Activated gamma-delta T cell treated with anti-CD3 and anti-CD28 coated beads, Interleukin-2, amount 50 U/mL, for 16 hours (primary cell): ENCODE data around the gene SH2D4B.
A peak's percentile ranks its signal among the peaks of the same experiment; 100 is the strongest.
"Not testable (repeated sequence)": the region's sequence is repeated elsewhere in the genome, so short reads cannot be mapped to it uniquely, and the experiment has no call there.

ENCODE experiments used
- DNase-seq: peaks from one replicate; pipeline ENCODE4 v3.0.0-alpha.2; 2020; ENCODE audit warnings: low read depth

The SH2D4B gene

DNA sequence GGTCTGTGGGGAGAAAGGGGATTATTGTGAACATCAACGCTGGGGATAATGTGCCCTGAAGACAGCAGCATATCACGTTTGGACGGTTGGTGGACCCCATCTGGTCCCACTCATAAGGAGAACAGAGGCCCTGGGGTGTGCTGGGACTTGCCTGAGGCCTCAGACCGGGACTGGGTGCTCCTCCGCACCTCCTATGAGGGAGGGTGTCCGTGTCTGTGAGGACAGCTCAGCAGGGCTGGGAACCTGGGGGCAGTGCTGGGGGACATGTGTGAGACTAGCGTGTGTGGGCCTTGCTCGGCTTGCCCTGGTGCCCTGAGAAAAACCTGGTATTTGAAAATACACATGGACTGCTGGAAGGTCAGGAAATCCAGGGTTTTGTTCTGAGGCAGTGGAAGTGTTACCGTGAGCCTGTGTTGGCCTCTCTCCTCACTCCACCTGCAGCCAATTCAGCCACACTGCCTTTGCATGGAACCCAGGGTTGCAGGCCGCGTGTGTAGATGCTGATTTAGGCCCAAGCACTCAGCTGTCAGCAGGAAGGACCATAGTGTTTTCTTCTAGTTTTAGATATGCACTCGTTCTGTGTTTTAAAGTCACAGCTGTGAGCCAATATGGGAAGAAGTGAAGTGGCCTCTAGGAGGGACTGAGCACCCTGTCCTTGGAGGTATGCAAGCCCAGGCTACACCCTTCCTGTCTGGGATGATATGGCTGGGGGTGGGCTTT is 13.4 kb upstream of the SH2D4B start:
- DNase-seq, result no peak

DNA sequence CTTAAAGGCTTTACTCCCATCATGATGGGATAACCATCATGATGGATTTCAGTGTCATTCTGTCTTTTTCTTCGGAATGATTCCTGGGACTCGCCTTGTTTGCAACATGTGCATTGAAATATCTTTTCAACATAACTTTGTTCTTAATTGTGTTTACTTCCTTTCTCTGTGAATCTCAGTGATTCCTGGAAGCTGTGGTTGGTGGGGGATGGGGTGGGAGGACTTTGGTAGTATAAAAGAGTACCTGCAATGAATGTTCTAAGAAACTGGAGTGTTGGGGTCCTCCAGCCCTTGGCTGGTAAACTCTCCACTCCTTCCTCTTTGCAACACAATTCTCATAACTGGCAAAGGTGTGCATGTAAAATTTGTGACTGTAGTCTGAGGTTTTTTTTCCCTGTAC is 11.5 kb upstream of the SH2D4B start:
- DNase-seq, result no peak

DNA sequence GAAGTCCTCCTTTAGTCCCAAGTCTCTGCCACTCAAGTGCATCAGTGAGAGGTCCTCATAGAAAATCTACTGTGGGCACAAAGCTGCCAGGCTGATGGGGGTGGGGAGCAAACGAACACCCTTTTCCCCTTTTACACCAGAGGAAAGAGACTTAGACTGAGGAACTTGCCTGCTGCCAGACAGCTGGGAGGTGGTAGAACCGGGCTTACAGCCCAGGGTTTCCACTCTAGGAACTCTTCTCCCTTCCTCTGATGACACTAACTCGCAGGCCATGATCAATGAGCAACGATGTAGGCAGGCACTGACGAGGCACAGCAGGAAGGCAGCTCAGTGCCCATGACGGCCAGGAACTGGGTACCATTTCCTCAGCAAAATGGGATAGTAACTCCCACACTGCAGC is 11.0 kb upstream of the SH2D4B start:
- DNase-seq, result no peak

DNA sequence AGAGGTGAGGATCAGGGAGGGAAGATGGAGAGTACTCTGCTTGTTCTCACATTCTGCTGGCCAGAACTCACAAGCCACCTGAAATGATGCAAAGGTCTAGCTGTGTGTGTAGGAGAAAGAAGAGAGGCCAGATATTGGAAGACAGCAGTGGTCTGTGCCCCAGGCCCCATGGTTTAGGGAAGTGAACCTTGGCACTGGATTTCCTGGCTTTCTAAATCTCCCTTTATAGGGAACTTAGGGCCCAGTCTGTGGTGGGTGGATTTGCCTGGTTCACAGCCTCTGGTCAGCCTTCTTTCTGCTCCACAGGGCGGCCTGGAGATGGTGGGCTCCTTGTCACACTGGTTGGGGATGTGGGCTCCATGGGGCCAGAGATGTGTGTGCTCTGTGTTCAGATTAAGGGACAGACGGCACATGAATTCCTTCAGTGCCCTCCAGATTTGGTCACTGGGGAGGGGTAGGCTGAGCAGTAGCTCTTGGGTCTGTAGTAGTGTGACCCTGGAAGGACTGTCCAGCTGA is 9.5 kb upstream of the SH2D4B start:
- no peak for DNase-seq

DNA sequence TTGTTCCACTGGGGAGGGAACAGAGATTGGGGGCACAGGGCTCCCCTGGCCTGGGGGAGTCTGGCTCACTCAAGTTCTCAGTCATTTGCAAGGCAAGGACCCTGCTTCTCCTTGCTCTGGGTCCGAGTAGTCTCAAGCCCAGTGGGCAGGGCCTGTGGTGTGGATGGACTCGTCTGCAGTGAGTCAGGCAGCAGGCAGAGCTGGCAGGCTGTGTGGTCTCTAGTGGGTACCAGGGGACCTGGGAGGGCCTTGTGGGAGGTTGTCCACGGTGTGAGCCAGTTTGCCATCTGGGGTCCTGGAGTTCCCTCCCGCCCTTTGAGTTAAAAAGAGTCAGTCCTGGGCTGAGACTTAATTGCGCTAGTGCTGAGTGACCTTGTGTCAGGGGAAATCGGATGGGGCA is 8.8 kb upstream of the SH2D4B start:
- no peak for DNase-seq

DNA sequence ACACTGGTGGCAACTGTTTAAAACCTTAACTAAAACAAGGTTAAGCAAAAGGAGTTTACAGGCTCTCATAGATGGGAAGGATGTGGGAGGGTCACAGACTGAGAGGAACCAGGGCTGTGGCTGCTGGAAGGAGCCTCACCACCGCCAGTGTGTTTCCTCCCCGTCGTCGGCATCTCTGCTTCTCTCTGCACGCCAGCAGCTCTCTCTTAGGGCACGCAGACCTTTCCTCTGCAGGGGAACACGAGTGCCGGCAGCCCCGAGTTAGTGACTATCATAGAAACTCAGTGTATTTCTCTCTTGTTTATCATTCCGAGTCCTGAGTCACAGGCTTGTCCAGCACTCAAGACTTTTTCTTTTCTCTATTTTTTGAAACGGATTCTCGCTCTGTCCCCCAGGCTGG is 8.1 kb upstream of the SH2D4B start:
- DNase-seq, result peak; percentile 22

DNA sequence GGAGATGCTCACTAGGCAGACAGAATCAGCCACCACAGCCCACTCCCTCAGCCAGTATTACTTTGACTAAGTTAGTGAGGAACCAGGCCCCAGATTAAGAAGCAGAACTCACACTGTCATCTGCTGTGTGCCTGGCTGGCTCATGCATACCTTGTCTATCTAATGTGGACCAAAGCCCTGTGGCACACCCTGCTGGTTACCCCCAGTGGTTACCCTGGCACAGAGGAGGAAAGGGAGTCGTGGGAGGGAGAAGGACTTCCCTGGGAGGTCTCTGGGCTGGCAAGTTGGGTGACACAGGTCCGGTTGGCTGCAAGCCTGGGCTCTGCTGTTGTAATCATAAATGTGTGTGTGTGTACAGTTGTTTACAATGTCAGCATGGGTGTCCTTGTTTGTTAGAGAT is 7.5 kb upstream of the SH2D4B start:
- DNase-seq, result no peak

DNA sequence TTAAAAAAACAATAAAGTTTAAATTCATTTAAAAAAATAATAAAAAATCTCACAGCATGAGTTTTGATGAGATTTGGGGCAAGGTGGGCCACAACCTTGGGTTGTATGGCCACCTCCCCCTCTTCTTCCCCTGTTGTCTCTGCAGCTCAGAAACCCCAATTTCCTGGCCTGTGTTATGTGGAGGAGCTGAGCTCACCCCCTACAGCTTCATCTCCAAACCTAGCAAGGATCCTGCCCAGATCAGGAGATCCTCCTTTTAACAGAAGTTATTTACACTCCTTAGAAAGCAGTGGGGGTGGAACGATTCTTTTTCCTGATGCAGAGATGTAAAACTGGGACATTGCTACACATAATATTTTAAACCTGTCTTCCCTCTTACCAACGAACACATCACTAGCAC is 6.9 kb upstream of the SH2D4B start:
- no peak for DNase-seq

DNA sequence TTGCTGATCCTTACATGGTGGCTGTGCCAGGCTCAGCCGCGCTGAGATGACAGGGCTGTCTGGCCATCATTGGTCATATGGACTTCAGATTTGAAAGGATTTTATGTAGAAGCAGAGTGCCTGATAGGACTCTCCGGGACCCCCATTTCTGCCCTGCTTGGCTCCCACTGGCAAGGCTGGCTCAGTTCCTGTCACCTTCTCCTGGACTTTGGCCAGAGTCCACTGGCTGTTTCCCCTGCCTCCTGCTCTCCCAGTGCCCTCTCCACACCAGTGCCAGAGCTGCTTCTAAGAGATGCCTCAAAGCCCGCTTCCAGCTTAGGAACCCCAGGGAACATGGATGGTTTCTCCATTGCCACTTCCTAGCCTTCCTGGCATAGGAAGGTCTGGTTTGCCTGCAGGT is 5.1 kb upstream of the SH2D4B start:
- no peak for DNase-seq

DNA sequence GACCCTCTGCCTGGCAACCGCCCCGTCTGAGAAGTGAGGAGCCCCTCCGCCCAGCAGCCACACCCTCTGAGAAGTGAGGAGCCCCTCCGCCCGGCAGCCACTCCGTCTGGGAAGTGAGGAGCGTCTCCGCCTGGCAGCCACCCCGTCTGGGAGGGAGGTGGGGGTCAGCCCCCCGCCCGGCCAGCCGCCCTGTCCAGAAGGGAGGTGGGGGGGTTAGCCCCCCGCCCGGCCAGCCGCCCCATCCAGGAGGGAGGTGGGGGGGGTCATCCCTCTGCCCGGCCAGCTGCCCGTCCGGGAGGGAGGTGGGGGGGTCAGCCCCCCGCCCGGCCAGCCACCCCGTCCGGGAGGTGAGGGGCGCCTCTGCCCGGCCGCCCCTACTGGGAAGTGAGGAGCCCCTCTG is 3.6 kb upstream of the SH2D4B start:
- DNase-seq, result not testable (repeated sequence)

DNA sequence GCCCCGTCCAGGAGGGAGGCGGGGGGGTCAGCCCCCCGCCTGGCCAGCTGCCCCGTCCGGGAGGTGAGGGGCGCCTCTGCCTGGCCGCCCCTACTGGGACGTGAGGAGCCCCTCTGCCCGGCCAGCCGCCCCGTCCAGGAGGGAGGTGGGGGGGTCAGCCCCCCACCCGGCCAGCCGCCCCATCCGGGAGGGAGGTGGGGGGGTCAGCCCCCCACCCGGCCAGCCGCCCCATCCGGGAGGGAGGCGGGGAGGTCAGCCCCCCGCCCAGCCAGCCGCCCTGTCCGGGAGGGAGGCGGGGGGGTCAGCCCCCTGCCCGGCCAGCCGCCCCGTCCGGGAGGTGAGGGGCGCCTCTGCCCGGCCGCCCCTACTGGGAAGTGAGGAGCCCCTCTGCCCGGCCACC is 3.1 kb upstream of the SH2D4B start:
- not testable (repeated sequence) for DNase-seq

DNA sequence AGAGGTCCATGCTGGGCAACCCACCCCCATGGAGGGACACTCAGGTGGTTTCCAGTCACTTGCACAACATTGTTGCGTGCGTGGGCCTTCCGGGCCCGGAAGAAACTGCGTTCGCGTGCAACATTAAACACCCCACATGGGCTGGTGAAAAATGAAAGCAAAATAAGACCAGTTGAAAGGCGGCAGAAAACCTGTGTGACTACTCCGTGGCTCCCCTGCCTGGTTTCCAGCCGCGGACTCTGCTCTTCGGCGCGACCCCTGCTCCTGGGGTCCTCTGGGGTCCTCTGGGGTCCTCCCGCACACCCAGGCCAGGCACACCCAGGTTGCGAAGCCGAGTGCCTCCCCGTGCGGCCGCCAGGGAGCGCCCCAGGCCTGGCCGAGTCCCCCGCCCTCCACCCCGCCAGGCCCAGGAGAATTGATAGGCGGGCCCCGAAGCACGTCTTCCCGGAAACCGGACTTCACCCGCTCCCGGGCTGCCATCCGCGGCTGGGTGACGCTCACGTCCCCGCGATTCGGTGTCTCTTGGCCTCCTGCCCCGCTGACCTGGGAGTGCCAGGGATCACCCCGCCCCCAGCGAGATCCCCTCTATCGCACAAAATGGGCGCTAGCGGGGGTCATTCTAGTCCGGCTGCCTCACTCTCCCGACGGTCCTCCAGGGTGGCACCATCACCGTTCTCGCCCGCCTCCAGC is 1.9 kb upstream of the SH2D4B start:
- DNase-seq, result peak; percentile 52

DNA sequence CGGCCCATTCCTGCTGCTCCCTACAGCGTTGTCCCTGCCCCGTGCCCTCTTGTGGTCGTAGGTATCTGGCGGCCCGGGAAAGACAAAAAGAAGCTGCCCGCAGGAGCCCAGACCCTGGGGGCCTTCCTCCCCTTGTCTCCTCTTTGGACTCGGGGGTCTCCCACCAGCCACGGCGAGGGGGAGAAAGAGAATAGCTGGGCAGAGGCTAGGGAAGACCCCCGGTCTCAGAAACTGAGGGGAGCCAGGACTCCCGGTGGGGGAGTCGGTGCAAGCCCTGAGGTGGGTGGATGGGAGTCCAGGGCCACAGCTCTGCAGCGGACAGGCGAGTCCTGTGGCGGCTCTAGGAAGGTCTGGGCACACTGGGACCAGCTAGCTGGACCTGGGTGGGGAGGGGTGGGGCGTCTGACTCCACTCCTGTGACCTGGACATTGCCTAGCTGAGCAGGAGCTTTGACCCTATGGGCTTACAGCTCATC is 1.3 kb upstream of the SH2D4B start:
- DNase-seq, result no peak

DNA sequence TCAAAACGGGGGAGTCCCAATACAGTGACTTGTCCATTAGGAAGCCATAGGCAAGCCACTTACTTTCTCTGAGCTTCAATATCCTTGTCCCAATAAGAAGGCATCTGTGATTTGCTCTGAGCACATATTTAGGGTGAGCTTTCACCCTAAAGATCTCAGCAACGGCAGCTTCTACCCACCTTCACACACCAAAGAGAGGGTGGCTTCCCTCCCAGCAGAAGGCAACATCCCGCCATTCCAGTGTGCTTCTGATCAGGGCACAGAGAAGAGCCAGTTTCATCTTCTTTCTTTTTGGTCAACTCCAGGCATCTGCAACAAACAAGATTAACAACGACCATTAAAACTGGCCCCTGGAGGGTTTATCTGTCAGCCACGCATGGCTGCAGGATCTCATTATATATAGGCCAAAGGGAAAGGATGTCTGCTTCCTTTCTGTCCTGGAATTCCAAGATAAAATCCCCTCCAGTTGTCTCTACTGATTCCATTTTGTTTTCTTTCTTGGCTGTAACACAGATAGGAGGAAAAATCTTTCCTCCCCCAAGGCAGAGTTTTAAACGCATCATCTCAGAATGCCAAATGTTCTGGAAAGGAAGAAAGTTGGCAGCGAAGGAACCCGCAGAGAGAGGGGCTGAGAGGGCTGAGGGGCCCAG is 491 bp upstream of the SH2D4B start:
- no peak for DNase-seq

DNA sequence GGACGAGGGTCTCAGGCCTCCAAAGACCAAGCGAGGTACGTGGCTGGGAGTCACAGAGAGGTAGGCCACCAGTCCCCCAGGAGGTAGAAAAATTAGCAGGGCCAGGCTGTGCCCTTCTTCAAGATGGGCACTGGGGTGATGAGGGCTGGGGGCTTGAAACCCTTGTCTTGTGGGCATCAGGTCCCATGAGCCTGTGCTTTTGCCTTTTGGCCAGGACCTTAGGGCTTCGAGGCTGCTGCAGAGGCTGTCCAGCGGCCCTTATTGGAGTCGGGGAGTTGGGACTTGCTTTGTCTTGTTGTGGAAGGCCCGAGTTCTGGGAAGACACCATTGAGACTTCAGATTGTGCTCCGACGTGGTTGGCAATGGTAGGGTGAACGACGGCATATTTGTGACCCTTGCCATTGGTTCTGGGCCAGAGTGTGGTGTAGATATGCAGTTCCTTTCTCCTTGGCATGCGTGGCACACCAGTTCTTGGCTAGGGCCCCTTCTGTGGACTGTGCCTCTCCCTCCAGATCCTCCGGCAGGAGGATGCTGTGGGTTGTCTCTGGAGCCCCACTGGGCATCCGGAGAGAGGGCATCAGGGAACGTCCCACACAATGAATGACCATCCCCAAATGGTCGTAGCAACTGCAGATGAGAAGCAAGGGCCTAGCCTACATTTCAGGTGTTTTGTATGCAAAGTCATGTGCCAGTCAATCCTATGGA is 931 bp downstream of the SH2D4B start:
- DNase-seq, result no peak

DNA sequence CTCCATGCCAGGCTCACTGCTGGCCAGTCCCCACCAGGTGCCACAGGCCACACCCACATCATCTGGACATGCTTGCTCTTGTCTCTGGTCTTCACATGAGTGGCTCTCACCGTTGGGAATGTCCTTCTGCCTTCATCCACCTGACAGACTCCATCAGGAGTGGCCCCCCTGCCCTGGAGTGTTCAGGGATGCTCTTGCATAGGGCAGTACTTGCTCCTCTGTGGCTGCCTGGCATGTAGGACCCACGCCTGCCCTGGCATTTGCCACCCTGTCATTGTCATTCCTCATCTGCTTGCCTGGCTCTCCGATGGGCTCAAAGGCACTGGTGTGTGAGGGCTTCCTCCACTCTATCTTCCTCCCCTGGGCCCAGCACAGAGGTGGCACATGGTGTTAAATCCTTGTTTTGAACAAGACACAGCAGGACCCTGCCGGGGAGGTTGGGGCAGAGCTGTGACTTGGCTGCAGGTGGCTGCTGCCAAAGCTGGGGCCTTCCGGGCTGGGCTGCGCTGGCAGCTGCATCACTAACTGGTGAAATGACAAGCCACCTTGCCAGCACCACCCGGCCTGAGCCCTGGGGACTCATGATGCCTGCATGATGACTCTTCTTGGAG is 1.8 kb downstream of the SH2D4B start:
- no peak for DNase-seq

DNA sequence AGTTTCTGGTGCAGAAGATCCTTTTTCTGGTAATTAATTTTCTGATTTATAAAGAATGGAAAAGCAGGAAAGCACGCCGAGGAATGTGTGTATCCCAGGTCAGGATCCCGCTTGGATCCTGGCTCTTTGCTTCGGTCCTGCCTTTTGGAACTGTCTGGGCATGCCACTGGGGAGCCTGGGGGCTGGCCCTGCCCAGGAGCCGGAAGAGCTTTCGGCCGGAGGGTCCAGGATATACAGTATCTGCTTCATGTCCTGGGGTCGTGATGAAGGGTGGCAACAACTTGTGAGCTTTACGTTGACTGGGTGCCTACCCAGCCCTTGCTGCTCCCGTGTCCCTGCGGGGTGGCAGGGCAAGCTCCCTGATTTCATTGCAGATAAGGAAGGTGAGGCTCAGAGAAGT is 2.4 kb downstream of the SH2D4B start:
- DNase-seq, result no peak

DNA sequence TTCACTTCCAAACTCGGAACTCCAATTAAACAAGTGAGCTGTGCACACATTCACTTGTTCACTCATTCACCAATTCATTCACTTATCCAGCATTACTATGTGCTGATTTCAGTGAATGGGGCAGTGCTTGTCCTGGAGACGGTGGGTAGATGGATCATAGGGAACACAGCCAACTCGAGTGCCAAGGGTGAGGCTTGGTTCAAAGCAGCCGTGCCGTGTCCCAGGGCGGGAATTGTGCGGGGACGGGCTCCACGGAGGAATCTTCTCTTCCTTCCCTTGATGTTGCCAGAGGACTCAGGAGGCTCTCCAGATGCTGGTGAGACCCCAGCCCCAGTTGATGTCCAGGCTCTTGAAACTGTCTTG is 2.9 kb downstream of the SH2D4B start:
- DNase-seq, result no peak

DNA sequence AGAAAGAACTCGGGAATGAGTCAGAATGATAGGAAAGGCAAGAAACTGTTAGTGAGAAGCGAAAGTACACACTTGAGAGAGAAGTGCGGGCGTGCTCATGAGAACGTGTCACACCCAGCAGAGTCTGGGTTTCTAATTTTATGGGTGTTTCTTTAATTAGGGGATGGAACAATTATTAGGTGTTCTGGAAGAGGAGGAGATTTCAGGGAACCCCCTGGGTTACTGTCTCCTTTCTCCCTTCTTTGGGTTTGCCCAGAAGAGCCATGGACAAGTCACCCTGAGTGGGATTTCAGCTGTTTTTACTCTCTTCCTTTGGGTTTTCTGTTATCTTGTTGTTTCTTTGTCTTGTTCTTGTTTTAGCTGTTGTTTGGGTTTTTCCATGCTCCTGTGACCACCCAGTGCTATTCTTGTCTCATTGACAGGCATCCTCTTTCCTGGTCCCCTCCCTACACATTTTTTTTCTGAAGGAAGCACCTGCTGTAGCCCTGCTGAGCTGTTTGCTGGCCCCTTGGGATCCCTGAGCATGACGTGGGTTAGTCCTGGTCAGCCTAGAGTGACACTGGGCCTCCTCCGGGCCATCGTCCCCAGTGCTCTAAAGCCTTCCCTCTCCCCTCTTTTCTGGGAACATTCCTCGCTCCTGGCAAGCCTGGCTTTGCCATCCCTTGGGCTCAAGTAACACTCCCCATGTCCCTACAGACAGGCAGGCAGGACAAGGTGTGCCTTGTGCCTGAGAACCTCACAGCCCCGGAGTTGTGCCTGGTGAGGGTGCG is 3.5 kb downstream of the SH2D4B start:
- no peak for DNase-seq

DNA sequence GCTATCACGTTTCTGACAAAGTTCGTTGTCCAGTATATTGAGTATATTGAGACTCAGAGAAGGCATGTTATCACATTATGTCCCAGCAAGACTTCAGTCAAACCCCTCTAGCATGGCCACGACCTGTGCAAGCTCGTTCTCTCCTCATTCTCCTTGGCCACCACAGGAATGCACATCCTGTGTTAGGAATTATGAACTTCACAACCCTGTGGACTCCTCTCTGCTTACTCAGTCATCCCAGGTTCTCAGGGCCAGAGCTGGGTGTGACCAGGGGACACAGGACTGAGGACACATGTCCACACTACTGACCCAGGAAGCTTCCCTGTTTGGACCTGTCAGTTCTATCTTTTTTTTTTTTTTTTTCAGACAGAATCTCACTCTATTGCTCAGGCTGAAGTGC is 4.4 kb downstream of the SH2D4B start:
- DNase-seq, result no peak

DNA sequence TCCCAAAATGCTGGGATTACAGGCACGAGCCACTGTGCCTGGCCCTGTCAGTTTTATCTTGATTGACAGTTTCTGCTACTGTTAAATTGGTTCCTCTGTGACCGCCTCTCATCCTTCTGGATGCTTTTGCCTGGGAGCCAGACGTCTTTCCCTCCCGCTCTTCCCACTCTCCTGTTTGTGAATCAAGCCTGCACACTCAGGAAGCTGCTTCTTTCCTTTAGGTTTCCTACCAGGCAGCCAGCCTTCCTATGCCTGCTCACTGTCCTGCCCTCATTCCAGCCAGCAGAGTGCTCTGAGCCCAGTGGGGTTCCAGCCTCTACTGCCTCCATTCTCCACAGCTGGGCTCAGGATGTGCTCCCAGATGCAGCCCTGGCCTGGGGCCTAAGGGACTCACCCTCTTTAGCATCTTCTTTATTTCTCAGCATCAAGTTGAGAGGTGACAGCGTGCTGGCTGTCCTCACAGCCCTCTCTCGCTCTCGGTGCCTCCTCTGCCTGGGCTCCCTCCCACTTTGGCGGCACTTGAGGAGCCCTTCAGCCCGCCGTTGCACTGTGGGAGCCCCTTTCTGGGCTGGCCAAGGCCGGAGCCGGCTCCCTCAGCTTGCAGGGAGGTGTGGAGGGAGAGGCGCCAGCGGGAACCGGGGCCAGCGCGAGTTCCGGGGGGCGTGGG is 5.1 kb downstream of the SH2D4B start:
- no peak for DNase-seq
